Spleen (tissue), 11 donors: ENCODE results near the gene TAS1R3. TPM values are rescaled to one million over a fixed set of nuclear protein-coding genes. Genes with fewer than 3 reads are reported as not detected.

Source experiments
- DNase-seq: peaks from one replicate; pipeline ENCODE4 v3.0.0-alpha.2; 2020
- H3K27ac ChIP-seq, 8 donors: fragments of 200-600 bp; sonication (generic) in 7 of 8; 1 replicate in 4 of 8; 2 replicates in 4 of 8; pipeline versions ENCODE4 v1.5.0 to v1.8.0; 2016 to 2021; ENCODE audit warnings: inconsistent platforms in 4 of 8, mild to moderate bottlenecking in 4 of 8, moderate library complexity in 1 of 8
- H3K27me3 ChIP-seq, 7 donors: fragments of 200-600 bp; sonication (generic) in 6 of 7; replicated peaks in 1 of 7; 1 replicate in 4 of 7; 2 replicates in 3 of 7; pipeline versions ENCODE4 v1.5.0 to v1.8.0; 2016 to 2021; ENCODE audit warnings: inconsistent platforms in 3 of 7, mild to moderate bottlenecking in 1 of 7
- H3K36me3 ChIP-seq, 6 donors: fragments of 200-600 bp; sonication (generic) in 5 of 6; 1 replicate in 4 of 6; 2 replicates in 2 of 6; pipeline versions ENCODE4 v1.5.0 to v1.8.0; 2016 to 2021; ENCODE audit warnings: inconsistent platforms in 2 of 6
- H3K4me1 ChIP-seq, 6 donors: fragments of 200-600 bp; sonication (generic) in 5 of 6; 1 replicate in 3 of 6; 2 replicates in 3 of 6; pipeline versions ENCODE4 v1.5.0 to v1.8.0; 2016 to 2021; ENCODE audit warnings: inconsistent platforms in 3 of 6
- H3K4me3 ChIP-seq, 8 donors: fragments of 200-600 bp; sonication (generic) in 7 of 8; 1 replicate in 4 of 8; 2 replicates in 4 of 8; pipeline versions ENCODE4 v1.5.0 to v1.8.0; 2016 to 2021; ENCODE audit warnings: inconsistent platforms in 4 of 8, mild to moderate bottlenecking in 4 of 8, moderate library complexity in 2 of 8
- H3K9me3 ChIP-seq, 8 donors: fragments of 200-600 bp; sonication (generic) in 7 of 8; 1 replicate in 4 of 8; 2 replicates in 4 of 8; pipeline versions ENCODE4 v1.5.0 to v1.8.0; 2016 to 2021; ENCODE audit warnings: inconsistent platforms in 4 of 8
- CTCF ChIP-seq, 11 experiments: fragments of 200-600 bp in 7 of 11; fragments of 450-650 bp in 4 of 11; sonication (generic) in 4 of 11; IDR thresholded peaks in 8 of 11; conservative IDR thresholded peaks in 3 of 11; 1 replicate in 7 of 11; 2 replicates in 4 of 11; pipeline versions ENCODE4 v1.4.0 to v1.8.0; 2016 to 2021; ENCODE audit warnings: antibody characterized with exemption in 11 of 11, inconsistent platforms in 4 of 11, mild to moderate bottlenecking in 1 of 11
- POLR2A ChIP-seq, 3 donors: fragments of 450-650 bp; IDR thresholded peaks; one replicate each; pipeline ENCODE4 v1.5.1; 2017; ENCODE audit warnings: antibody characterized with exemption in 3 of 3, mild to moderate bottlenecking in 1 of 3
- POLR2AphosphoS5 ChIP-seq, 3 donors: sonication (generic); formaldehyde crosslinking; IDR thresholded peaks; one replicate each; pipeline ENCODE4 v1.5.1; 2017; ENCODE audit warnings: antibody characterized with exemption in 3 of 3
- WGBS, 5 donors: extraction: QIAGEN DNeasy Blood & Tissue Kit in 3 of 5; methylation state at CpG; one replicate each; pipeline versions ENCODE4 v1.1.5 to v1.1.7; 2013 to 2018; 5-methylcytosine and 5-hydroxymethylcytosine counted together
- intact Hi-C: fragments of 100-400 bp; cut with DNase I; formaldehyde crosslinking; loops from one replicate; pipeline ENCODE4 v1.15.0; 2023; ENCODE audit warnings: low total_unique reads
- polyA plus RNA-seq, 3 donors: library from polyadenylated mRNA; stranded (reverse); fragments of 200-250 nt; gene quantifications; one replicate each; pipeline ENCODE4 v1.2.1, GENCODE V29; 2013
- total RNA-seq, 7 donors: library from RNA; depleted of rRNA in 3 of 7; stranded (reverse); fragments of >200 nt in 3 of 7; fragmentation: NEBNext Ultra II Directional in 4 of 7; extraction: Animal tissue kit (Norgen Biotek cat#: 25700) in 4 of 7; gene quantifications; one replicate each; pipeline versions ENCODE4 v1.1.0 to v1.2.1, GENCODE V29; 2016 to 2021
- donor health status: healthy with polysubstance abuse.
- donor health status: DM: no; HTN: no; CAD: no; lungs with moderate emphysema.
- donor health status: DM: no; HTN: no; CAD: no.
- donor health status: Bipolar disorder and iron deficiency.
- donor health status: healthy.
- donor health status: DM: no; HTN: no; CAD: no.
- donor health status: DM: yes; HTN: yes; CAD: no.

TAS1R3 gene
- total and polyA plus RNA-seq, 10 donors: 0.23 to 5.9 (median 2.2) TPM

DNA sequence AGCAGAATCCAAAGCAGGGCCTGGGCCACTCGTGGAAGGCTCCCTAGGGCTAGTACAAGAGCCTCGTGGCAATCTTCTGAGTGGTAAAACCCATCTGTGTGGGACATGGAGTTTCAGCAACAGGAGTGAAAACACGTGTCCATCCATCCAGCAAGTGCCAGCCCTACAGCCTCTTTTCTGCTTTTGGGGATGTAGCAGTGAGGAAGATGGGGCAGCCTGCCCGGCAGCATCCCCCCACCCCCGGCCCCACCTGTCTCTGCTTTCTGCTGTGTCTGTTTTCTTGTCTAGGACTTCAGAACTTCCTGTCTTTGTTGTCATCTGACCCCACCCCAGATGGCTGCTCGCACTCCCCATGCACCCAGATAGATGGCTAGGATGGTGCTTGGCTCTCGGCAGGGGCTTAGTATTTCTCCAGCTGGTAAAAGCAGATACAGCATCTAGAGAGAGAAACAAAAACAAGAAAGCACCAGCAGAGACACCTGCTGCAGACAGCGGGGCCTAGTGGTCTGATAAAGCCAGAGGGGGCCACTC, 4.9 kb upstream of the TAS1R3 start:
- TF ChIP-seq POLR2A (IDR thresholded peaks at IDR 0.05) (no peak), POLR2AphosphoS5 (IDR thresholded peaks at IDR 0.05) (no peak), CTCF (IDR thresholded peaks at IDR 0.05 in 8 of 11, conservative IDR thresholded peaks at IDR 0.05 in 3 of 11) (no peak)
- intact Hi-C loops: no loop called here
- Histone ChIP-seq H3K4me3 (peak overlapping the region in 6 of 8 donors; percentile 76 to 99 (median 92)), H3K9me3 (no peaks in the 10 kb centered on the region), H3K4me1 (peaks cover 15 to 89% (median 72%) of the 10 kb centered on the region in 6 donors), H3K27me3 (no peaks in the 10 kb centered on the region), H3K27ac (peak overlapping the region in 6 of 8 donors; percentile 85 to 96 (median 92)), H3K36me3 (peaks cover 0 to 52% (median 21%) of the 10 kb centered on the region in 6 donors)
- no peak for DNase-seq
- 60 to 63% (median 62%) methylated on average over 8 of the region's 8 CpGs for WGBS, 5 donors

DNA sequence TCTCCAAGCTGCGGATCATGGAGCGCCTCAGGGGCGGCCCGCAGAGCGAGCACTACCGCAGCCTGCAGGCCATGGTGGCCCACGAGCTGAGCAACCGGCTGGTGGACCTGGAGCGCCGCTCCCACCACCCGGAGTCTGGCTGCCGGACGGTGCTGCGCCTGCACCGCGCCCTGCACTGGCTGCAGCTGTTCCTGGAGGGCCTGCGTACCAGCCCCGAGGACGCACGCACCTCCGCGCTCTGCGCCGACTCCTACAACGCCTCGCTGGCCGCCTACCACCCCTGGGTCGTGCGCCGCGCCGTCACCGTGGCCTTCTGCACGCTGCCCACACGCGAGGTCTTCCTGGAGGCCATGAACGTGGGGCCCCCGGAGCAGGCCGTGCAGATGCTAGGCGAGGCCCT, 3.8 kb upstream of the TAS1R3 start:
- TF ChIP-seq CTCF (IDR thresholded peaks at IDR 0.05 in 8 of 11, conservative IDR thresholded peaks at IDR 0.05 in 3 of 11): no peak
- TF ChIP-seq POLR2AphosphoS5 (IDR thresholded peaks at IDR 0.05): no peak
- no peak for TF ChIP-seq POLR2A (IDR thresholded peaks at IDR 0.05)
- Histone ChIP-seq H3K36me3 (peaks cover 0 to 42% (median 21%) of the 10 kb centered on the region in 6 donors), H3K27ac (peak overlapping the region in 3 of 8 donors; percentile 92 to 96 (median 95)), H3K9me3 (no peaks in the 10 kb centered on the region), H3K4me3 (no peak overlapping the region), H3K4me1 (peaks cover 15 to 82% (median 65%) of the 10 kb centered on the region in 6 donors), H3K27me3 (no peaks in the 10 kb centered on the region)
- no peak for DNase-seq
- intact Hi-C loops: no loop called here
- WGBS, 5 donors: 88 to 93% (median 92%) methylated on average over 34 to 40 of the region's 40 CpGs

DNA sequence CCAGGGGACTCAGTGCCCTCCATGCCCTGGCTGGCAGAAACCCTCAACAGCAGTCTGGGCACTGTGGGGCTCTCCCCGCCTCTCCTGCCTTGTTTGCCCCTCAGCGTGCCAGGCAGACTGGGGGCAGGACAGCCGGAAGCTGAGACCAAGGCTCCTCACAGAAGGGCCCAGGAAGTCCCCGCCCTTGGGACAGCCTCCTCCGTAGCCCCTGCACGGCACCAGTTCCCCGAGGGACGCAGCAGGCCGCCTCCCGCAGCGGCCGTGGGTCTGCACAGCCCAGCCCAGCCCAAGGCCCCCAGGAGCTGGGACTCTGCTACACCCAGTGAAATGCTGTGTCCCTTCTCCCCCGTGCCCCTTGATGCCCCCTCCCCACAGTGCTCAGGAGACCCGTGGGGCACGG, 2.8 kb upstream of the TAS1R3 start:
- H3K27me3 ChIP-seq: no peaks in the 10 kb centered on the region
- no peak for DNase-seq
- peaks cover 0 to 36% (median 21%) of the 10 kb centered on the region in 6 donors for H3K36me3 ChIP-seq
- no peaks in the 10 kb centered on the region for H3K9me3 ChIP-seq
- TF ChIP-seq POLR2AphosphoS5 (IDR thresholded peaks at IDR 0.05): no peak
- no peak for TF ChIP-seq POLR2A (IDR thresholded peaks at IDR 0.05)
- TF ChIP-seq CTCF (IDR thresholded peaks at IDR 0.05 in 8 of 11, conservative IDR thresholded peaks at IDR 0.05 in 3 of 11): no peak
- no peak overlapping the region for H3K4me3 ChIP-seq
- peaks cover 12 to 72% (median 58%) of the 10 kb centered on the region in 6 donors for H3K4me1 ChIP-seq
- WGBS, 5 donors: 64 to 94% (median 87%) methylated on average over 5 to 15 of the region's 15 CpGs
- intact Hi-C loops: no loop called here
- peak overlapping the region in 3 of 8 donors; percentile 5 to 50 (median 16) for H3K27ac ChIP-seq

GRCh38 chr1:1329304-1330210, 1.5 kb upstream of the TAS1R3 start:
- intact Hi-C loops: no loop called here
- Histone ChIP-seq H3K9me3 (no peaks in the 10 kb centered on the region), H3K36me3 (peaks cover 0 to 36% (median 21%) of the 10 kb centered on the region in 6 donors), H3K4me3 (no peak overlapping the region), H3K27me3 (no peaks in the 10 kb centered on the region), H3K4me1 (peaks cover 9 to 74% (median 53%) of the 10 kb centered on the region in 6 donors), H3K27ac (peak overlapping the region in 1 of 8 donors; percentile 79)
- WGBS, 5 donors: 92 to 95% (median 93%) methylated on average over 53 to 58 of the region's 58 CpGs
- TF ChIP-seq POLR2AphosphoS5 (IDR thresholded peaks at IDR 0.05) (peak; percentile 64 to 81 (median 74)), CTCF (IDR thresholded peaks at IDR 0.05 in 8 of 11, conservative IDR thresholded peaks at IDR 0.05 in 3 of 11) (no peak), POLR2A (IDR thresholded peaks at IDR 0.05) (no peak)
- DNase-seq: no peak
